ENCODE results near the gene TIA1. TPM values are rescaled to one million over a fixed set of nuclear protein-coding genes. Genes with fewer than 3 reads are reported as not detected.
"Not testable (repeated sequence)": the region's sequence is repeated elsewhere in the genome, so short reads cannot be mapped to it uniquely, and the experiment has no call there.

The TIA1 gene, protein sequence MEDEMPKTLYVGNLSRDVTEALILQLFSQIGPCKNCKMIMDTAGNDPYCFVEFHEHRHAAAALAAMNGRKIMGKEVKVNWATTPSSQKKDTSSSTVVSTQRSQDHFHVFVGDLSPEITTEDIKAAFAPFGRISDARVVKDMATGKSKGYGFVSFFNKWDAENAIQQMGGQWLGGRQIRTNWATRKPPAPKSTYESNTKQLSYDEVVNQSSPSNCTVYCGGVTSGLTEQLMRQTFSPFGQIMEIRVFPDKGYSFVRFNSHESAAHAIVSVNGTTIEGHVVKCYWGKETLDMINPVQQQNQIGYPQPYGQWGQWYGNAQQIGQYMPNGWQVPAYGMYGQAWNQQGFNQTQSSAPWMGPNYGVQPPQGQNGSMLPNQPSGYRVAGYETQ
- polyA plus RNA-seq (2012; ENCODE audit: insufficient read depth, insufficient read length, low read depth): 33.0 TPM

DNA sequence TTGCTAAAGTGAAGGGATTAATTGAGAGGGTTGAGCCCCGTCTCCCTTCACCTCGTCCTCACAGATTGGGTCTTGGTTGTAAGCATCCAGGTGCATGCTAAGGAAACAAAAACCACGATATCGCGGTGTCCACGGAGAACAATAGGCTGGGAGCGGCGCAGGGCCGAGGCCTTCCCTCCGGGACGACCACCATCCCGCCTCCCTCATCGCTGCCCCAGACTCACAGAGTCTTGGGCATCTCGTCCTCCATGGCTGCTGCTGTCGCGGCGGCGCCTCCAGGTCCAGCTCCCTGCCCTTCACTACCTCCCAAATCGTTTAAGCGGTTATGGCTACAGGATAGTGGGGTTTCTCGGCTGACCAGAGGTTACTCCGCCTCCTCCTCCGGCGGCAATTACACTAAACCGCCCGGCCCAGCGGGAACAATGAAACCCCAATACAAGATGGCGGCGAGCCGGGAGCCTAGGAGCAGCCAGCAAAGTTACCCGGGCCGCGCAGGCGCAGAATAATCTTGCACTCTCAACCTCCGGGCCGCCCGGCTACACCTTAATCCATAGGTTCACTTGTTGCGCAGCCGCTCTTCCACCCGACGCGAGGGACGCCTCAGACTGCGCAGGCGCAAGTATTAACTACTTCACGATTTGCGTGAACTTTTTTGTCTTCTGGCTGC lies at the start of gene TIA1:
Gene TIA1, minus strand, starts transcription at position 448 of the 667 bp plus-strand sequence. Its CDS starts 198 bp downstream, at position 250.
- H3K4me3 ChIP-seq (ENCODE audit: low read depth, low read length): peak within 1 kb of the TSS; percentile 93
- no peaks in the 10 kb centered on the region for H3K9me3 ChIP-seq
- TF ChIP-seq CTCF (IDR thresholded peaks at IDR 0.05; ENCODE audit: low read depth, low read length): no peak
- no peaks in the 10 kb centered on the region for H3K4me1 ChIP-seq
- H3K36me3 ChIP-seq: no peaks in the 10 kb centered on the region; the same call in 1 of the 2 replicates
- no peaks in the 10 kb centered on the region for H3K27me3 ChIP-seq
- peak; percentile 93 for DNase-seq

GRCh38 chr2:70297828-70298227 lies 49.4 kb upstream of the TIA1 start:
- DNase-seq; H3K9me3 ChIP-seq; H3K4me3 ChIP-seq (ENCODE audit: low read depth, low read length); H3K27me3 ChIP-seq; H3K36me3 ChIP-seq; H3K4me1 ChIP-seq: not testable (repeated sequence)

DNA sequence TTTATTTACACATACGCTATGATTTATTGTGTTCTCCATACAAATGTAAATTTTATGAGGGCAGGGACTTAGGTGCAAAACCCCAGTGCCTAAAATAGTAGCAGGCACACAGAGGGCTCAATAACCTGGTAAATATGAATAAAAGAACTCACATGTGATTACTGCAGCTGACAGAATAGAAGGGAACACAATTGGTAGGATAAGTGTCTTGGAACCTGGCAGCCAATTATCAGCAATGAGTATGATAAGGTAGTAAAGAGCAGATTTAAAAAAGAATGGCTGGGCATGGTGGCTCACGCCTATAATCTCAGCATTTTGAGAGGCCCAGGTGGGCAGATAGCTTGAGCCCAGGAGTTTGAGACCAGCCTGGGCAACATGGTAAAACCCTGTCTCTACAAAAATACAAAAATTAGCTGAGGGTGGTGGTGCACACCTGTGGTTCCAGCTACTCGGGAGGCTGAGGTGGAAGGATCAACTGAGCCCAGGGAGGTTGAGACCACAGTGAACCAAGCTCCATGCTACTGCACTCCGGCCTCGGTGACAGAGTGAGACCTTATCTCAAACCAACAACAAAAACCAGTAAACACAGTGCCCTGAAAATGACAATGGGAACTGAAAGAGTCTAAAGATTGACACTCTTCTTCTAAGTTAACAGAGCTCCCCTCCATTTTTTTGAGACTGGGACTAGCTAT lies 35.2 kb upstream of the TIA1 start:
- H3K27me3 ChIP-seq: no peaks in the 10 kb centered on the region
- no peak for TF ChIP-seq CTCF (IDR thresholded peaks at IDR 0.05; ENCODE audit: low read depth, low read length)
- no peak for DNase-seq
- no peaks in the 10 kb centered on the region for H3K4me1 ChIP-seq
- H3K4me3 ChIP-seq (ENCODE audit: low read depth, low read length): no peak overlapping the region
- peaks cover 50% of the 10 kb centered on the region for H3K36me3 ChIP-seq
- H3K9me3 ChIP-seq: no peaks in the 10 kb centered on the region

DNA sequence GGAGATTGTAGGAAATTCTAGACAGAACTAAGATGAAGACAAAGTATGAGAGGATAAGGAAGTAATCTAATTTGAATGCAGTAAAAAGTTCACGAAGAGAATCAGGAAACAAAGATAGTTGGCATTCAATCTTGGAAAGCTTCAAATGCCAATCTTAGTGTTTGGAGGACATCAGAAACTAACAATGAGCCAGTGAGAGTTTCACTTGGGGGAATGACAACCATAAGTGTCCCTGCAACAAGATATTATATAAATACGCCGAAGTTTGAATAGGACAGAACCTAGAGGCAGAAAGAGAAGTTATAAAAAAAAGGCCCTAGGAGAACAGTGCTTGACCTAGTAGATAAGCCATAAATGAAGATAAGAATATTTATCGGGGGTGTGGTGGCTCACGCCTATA lies 34.0 kb upstream of the TIA1 start:
- H3K9me3 ChIP-seq: no peaks in the 10 kb centered on the region
- H3K4me3 ChIP-seq (ENCODE audit: low read depth, low read length): no peak overlapping the region
- no peak for DNase-seq
- no peaks in the 10 kb centered on the region for H3K4me1 ChIP-seq
- H3K36me3 ChIP-seq: peaks cover 42% of the 10 kb centered on the region
- no peaks in the 10 kb centered on the region for H3K27me3 ChIP-seq
- TF ChIP-seq CTCF (IDR thresholded peaks at IDR 0.05; ENCODE audit: low read depth, low read length): no peak

GRCh38 chr2:70280242-70280798 lies 31.9 kb upstream of the TIA1 start:
- no peaks in the 10 kb centered on the region for H3K4me1 ChIP-seq
- H3K9me3 ChIP-seq: no peaks in the 10 kb centered on the region
- DNase-seq: no peak
- peaks cover 27% of the 10 kb centered on the region for H3K36me3 ChIP-seq
- H3K4me3 ChIP-seq (ENCODE audit: low read depth, low read length): no peak overlapping the region
- no peak for TF ChIP-seq CTCF (IDR thresholded peaks at IDR 0.05; ENCODE audit: low read depth, low read length)
- no peaks in the 10 kb centered on the region for H3K27me3 ChIP-seq

GRCh38 chr2:70270323-70270722 lies 21.9 kb upstream of the TIA1 start:
- Histone ChIP-seq H3K4me3 (ENCODE audit: low read depth, low read length) (no peak overlapping the region), H3K9me3 (no peaks in the 10 kb centered on the region), H3K4me1 (no peaks in the 10 kb centered on the region), H3K27me3 (no peaks in the 10 kb centered on the region), H3K36me3 (no peaks in the 10 kb centered on the region)
- DNase-seq: no peak
- TF ChIP-seq CTCF (IDR thresholded peaks at IDR 0.05; ENCODE audit: low read depth, low read length): no peak

- H3K4me1 ChIP-seq; H3K36me3 ChIP-seq; DNase-seq; H3K27me3 ChIP-seq; H3K4me3 ChIP-seq (ENCODE audit: low read depth, low read length); H3K9me3 ChIP-seq: not testable (repeated sequence)
These were observed 21.2 kb upstream of the TIA1 start for GRCh38 chr2:70269422-70270302.

GRCh38 chr2:70266925-70267324 lies 18.5 kb upstream of the TIA1 start:
- not testable (repeated sequence) for H3K9me3 ChIP-seq; H3K27me3 ChIP-seq; H3K36me3 ChIP-seq; H3K4me1 ChIP-seq; H3K4me3 ChIP-seq (ENCODE audit: low read depth, low read length); DNase-seq
